ENCODE measurements around the gene BEST3. TPM values are rescaled to one million over a fixed set of nuclear protein-coding genes. Genes with fewer than 3 reads are reported as not detected.

The BEST3 gene
- not detected in 2 replicates for total RNA-seq (2014; rRNA removed; shearing (Covaris generic); ENCODE audit: low replicate concordance)

- Histone ChIP-seq H4K20me1 (ENCODE audit: insufficient read depth, low read depth, low read length) (no peaks in the 10 kb centered on the region), H3K4me1 (ENCODE audit: low read length) (no peaks in the 10 kb centered on the region), H3K27me3 (ENCODE audit: low read length) (no peaks in the 10 kb centered on the region; the same call in 1 of the 2 replicates), H3K36me3 (ENCODE audit: insufficient read depth, low read length) (no peaks in the 10 kb centered on the region), H3K4me3 (ENCODE audit: low read length) (no peak within 1 kb of the TSS), H3K79me2 (ENCODE audit: low read length) (no peaks in the 10 kb centered on the region), H3K4me2 (ENCODE audit: low read depth, low read length, poor library complexity, severe bottlenecking) (no peak within 1 kb of the TSS), H3K9me2 (replicated peaks; ENCODE audit: insufficient read depth, low read length) (no peaks in the 10 kb centered on the region), H3K27ac (ENCODE audit: low read length) (no peak within 1 kb of the TSS), H3K9me3 (ENCODE audit: low read length) (no peaks in the 10 kb centered on the region), H3K9ac (ENCODE audit: low read length) (no peak within 1 kb of the TSS), H2AFZ (ENCODE audit: low read length) (no peak within 1 kb of the TSS)
- no peak for DNase-seq
Observed at GRCh38 chr12:69698769-69699540, at the start of gene BEST3. TSS of gene BEST3 (minus strand) at chr12:69699303. CDS start at chr12:69697798, 1,505 bp downstream.

DNA sequence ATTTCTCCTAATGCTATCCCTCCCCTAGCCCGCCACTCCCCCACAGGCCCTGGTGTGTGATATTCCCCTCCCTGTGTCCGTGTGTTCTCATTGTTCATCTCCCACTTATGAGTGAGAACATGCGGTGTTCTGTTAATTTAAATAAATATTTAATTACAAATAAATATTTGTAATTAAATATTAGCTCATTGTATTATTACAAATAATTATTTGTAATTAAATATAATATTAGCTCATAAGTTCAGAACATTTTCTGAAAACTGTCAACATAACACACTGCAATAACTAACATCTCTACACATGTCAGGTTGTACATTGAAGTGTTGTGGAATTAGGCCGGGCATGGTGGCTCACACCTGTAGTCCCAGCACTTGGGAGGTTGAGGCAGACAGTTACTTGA is 45.0 kb upstream of the BEST3 start:
- H3K27ac ChIP-seq (ENCODE audit: low read length): no peak overlapping the region
- H3K79me2 ChIP-seq (ENCODE audit: low read length): 0 out of 2 replicates have a peak, but pooled peaks cover 4% of the 10 kb centered on the region
- H3K4me2 ChIP-seq (ENCODE audit: low read depth, low read length, poor library complexity, severe bottlenecking): no peak overlapping the region
- H3K9ac ChIP-seq (ENCODE audit: low read length): no peak overlapping the region
- peaks cover 37% of the 10 kb centered on the region for H4K20me1 ChIP-seq (ENCODE audit: insufficient read depth, low read depth, low read length)
- H3K27me3 ChIP-seq (ENCODE audit: low read length): no peaks in the 10 kb centered on the region
- DNase-seq: no peak
- H2AFZ ChIP-seq (ENCODE audit: low read length): no peak overlapping the region
- H3K4me3 ChIP-seq (ENCODE audit: low read length): no peak overlapping the region
- H3K4me1 ChIP-seq (ENCODE audit: low read length): peaks cover 13% of the 10 kb centered on the region
- no peaks in the 10 kb centered on the region for H3K9me2 ChIP-seq (replicated peaks; ENCODE audit: insufficient read depth, low read length)
- no peaks in the 10 kb centered on the region for H3K9me3 ChIP-seq (ENCODE audit: low read length)
- no peaks in the 10 kb centered on the region for H3K36me3 ChIP-seq (ENCODE audit: insufficient read depth, low read length)

- peak overlapping the region; percentile 100 for H3K4me2 ChIP-seq (ENCODE audit: low read depth, low read length, poor library complexity, severe bottlenecking)
- no peaks in the 10 kb centered on the region for H3K9me2 ChIP-seq (replicated peaks; ENCODE audit: insufficient read depth, low read length)
- peak; percentile 77 for DNase-seq
- no peaks in the 10 kb centered on the region for H3K27me3 ChIP-seq (ENCODE audit: low read length)
- H3K36me3 ChIP-seq (ENCODE audit: insufficient read depth, low read length): no peaks in the 10 kb centered on the region
- H3K4me1 ChIP-seq (ENCODE audit: low read length): peaks cover 20% of the 10 kb centered on the region
- H3K27ac ChIP-seq (ENCODE audit: low read length): no peak overlapping the region
- H3K9me3 ChIP-seq (ENCODE audit: low read length): no peaks in the 10 kb centered on the region
- H4K20me1 ChIP-seq (ENCODE audit: insufficient read depth, low read depth, low read length): peaks cover 13% of the 10 kb centered on the region; the same call in 1 of the 2 replicates
- H2AFZ ChIP-seq (ENCODE audit: low read length): peak overlapping the region; percentile 94
- 0 out of 2 replicates have a peak, but pooled peaks cover 4% of the 10 kb centered on the region for H3K79me2 ChIP-seq (ENCODE audit: low read length)
- peak overlapping the region; percentile 77 for H3K9ac ChIP-seq (ENCODE audit: low read length)
- H3K4me3 ChIP-seq (ENCODE audit: low read length): peak overlapping the region; percentile 97
Observed at GRCh38 chr12:69739287-69740191, 40.4 kb upstream of the BEST3 start.

DNA sequence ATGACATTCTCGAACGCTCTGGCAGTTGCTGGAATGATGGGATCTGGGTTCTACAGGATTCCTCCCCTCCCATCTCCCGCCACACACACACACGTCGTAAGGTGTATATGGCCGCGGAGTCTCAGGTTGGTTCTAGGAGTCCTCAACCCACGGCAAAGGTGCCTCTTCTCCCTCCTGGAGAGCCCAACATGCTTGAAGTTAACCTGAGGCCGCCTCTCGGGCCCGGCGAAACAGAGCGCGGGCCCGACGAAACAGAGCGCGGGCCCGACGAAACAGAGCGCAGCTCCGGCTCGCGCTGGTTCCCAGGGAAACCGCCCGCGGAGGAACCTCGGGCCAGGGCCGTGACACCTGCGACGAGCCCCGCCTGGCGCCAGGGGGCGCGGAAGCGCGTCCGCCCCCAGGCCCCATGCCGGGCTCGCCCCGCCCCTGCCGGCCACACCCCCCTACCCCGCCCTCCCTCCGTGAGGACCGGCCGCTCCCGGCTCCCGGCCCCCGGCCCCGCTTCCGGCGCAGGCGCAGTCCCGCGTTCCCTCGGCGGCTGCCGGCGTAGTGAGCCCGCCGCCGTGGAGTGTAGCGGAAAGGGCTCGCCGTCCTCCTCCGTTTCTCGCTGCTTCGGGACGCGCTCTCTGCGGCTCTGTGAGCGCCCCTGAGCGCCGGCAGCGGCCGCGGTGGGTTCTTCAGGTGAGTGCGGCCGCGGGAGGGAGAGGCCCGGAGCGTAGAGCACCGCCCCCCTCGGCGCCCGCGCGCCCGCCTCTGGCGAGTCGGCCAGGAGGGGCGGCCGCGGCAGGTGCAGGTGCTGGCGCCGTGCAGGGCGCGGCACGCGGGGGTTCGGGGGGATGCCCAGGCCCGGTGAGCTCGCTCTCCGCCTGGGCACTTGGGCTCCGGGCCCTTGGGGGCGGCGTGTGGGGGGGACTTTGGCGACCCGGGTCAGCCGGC is 39.5 kb upstream of the BEST3 start, which contains the start of gene RAB3IP:
TSS of gene RAB3IP (plus strand) at position 510 of the 936 bp plus-strand sequence. CDS start 16,549 bp downstream, outside the sequence.
- Histone ChIP-seq H3K27me3 (ENCODE audit: low read length) (no peaks in the 10 kb centered on the region), H3K9me2 (replicated peaks; ENCODE audit: insufficient read depth, low read length) (no peaks in the 10 kb centered on the region), H3K27ac (ENCODE audit: low read length) (no peak within 1 kb of the TSS), H3K4me1 (ENCODE audit: low read length) (peaks cover 20% of the 10 kb centered on the region), H3K4me3 (ENCODE audit: low read length) (peak within 1 kb of the TSS; percentile 97), H3K36me3 (ENCODE audit: insufficient read depth, low read length) (no peaks in the 10 kb centered on the region), H2AFZ (ENCODE audit: low read length) (peak within 1 kb of the TSS; percentile 99), H3K4me2 (ENCODE audit: low read depth, low read length, poor library complexity, severe bottlenecking) (peak within 1 kb of the TSS; percentile 100), H4K20me1 (ENCODE audit: insufficient read depth, low read depth, low read length) (peaks cover 13% of the 10 kb centered on the region; the same call in 1 of the 2 replicates), H3K9ac (ENCODE audit: low read length) (peak within 1 kb of the TSS; percentile 77), H3K79me2 (ENCODE audit: low read length) (0 out of 2 replicates have a peak, but pooled peaks cover 4% of the 10 kb centered on the region), H3K9me3 (ENCODE audit: low read length) (no peaks in the 10 kb centered on the region)
- peak; percentile 97 for DNase-seq

DNA sequence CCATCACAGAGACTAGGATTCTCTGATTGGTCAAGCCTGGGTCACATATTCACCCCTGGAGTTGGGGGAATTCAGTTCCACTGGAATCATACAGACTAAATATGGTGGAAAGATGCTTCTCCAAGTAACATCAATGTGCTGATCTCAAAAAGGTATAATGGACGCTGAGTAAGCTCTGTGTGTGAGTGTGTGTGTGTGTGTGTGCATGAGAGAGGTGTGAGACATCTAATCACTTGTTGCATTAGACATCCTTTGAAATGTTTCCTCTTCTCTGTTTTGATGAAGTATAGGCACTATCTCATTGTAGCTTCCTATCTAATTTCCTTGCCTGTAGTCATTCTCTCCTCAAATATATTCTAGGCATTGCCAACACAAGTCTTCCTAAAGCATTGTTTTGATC is 34.5 kb upstream of the BEST3 start:
- Histone ChIP-seq H3K4me2 (ENCODE audit: low read depth, low read length, poor library complexity, severe bottlenecking) (no peak overlapping the region), H3K79me2 (ENCODE audit: low read length) (no peaks in the 10 kb centered on the region), H3K27me3 (ENCODE audit: low read length) (no peaks in the 10 kb centered on the region), H3K9me2 (replicated peaks; ENCODE audit: insufficient read depth, low read length) (no peaks in the 10 kb centered on the region), H3K9ac (ENCODE audit: low read length) (no peak overlapping the region), H3K4me1 (ENCODE audit: low read length) (peaks cover 6% of the 10 kb centered on the region), H2AFZ (ENCODE audit: low read length) (no peak overlapping the region), H3K4me3 (ENCODE audit: low read length) (no peak overlapping the region), H4K20me1 (ENCODE audit: insufficient read depth, low read depth, low read length) (no peaks in the 10 kb centered on the region), H3K36me3 (ENCODE audit: insufficient read depth, low read length) (no peaks in the 10 kb centered on the region), H3K27ac (ENCODE audit: low read length) (no peak overlapping the region), H3K9me3 (ENCODE audit: low read length) (no peaks in the 10 kb centered on the region)
- no peak for DNase-seq

GRCh38 chr12:69732088-69732487 is 33.0 kb upstream of the BEST3 start:
- H3K79me2 ChIP-seq (ENCODE audit: low read length): no peaks in the 10 kb centered on the region
- no peak overlapping the region for H2AFZ ChIP-seq (ENCODE audit: low read length)
- H3K4me3 ChIP-seq (ENCODE audit: low read length): no peak overlapping the region
- H4K20me1 ChIP-seq (ENCODE audit: insufficient read depth, low read depth, low read length): no peaks in the 10 kb centered on the region
- H3K27ac ChIP-seq (ENCODE audit: low read length): no peak overlapping the region
- no peak overlapping the region for H3K9ac ChIP-seq (ENCODE audit: low read length)
- H3K9me2 ChIP-seq (replicated peaks; ENCODE audit: insufficient read depth, low read length): no peaks in the 10 kb centered on the region
- H3K27me3 ChIP-seq (ENCODE audit: low read length): no peaks in the 10 kb centered on the region
- no peaks in the 10 kb centered on the region for H3K4me1 ChIP-seq (ENCODE audit: low read length)
- H3K36me3 ChIP-seq (ENCODE audit: insufficient read depth, low read length): no peaks in the 10 kb centered on the region
- no peak for DNase-seq
- H3K4me2 ChIP-seq (ENCODE audit: low read depth, low read length, poor library complexity, severe bottlenecking): no peak overlapping the region
- no peaks in the 10 kb centered on the region for H3K9me3 ChIP-seq (ENCODE audit: low read length)

DNA sequence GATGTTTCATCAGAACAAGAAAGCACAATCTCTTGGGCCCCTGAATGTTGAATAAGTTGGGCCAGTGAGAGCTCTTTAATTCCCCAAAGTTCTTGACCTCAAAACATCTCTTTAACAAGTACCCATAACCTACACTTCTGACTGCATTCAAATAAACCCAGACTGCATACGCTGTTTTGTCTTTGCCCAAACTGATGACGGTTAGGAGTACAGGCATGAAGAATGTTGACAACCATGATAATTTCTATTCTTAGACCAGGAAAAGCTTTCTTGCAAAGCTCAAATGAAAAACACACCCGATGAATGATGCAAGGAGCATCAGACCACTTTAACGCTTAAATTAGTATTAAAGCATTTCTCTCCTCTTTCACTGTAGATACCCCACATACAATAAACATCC is 27.8 kb upstream of the BEST3 start:
- H2AFZ ChIP-seq (ENCODE audit: low read length): no peak overlapping the region
- no peak overlapping the region for H3K4me3 ChIP-seq (ENCODE audit: low read length)
- no peaks in the 10 kb centered on the region for H3K9me2 ChIP-seq (replicated peaks; ENCODE audit: insufficient read depth, low read length)
- no peaks in the 10 kb centered on the region for H3K9me3 ChIP-seq (ENCODE audit: low read length)
- H3K27ac ChIP-seq (ENCODE audit: low read length): no peak overlapping the region
- no peaks in the 10 kb centered on the region for H3K79me2 ChIP-seq (ENCODE audit: low read length)
- H3K27me3 ChIP-seq (ENCODE audit: low read length): no peaks in the 10 kb centered on the region
- H3K36me3 ChIP-seq (ENCODE audit: insufficient read depth, low read length): no peaks in the 10 kb centered on the region
- no peak overlapping the region for H3K4me2 ChIP-seq (ENCODE audit: low read depth, low read length, poor library complexity, severe bottlenecking)
- H4K20me1 ChIP-seq (ENCODE audit: insufficient read depth, low read depth, low read length): no peaks in the 10 kb centered on the region
- no peaks in the 10 kb centered on the region for H3K4me1 ChIP-seq (ENCODE audit: low read length)
- DNase-seq: no peak
- no peak overlapping the region for H3K9ac ChIP-seq (ENCODE audit: low read length)

Data from Karpas-422 (cell line).